ENCODE data around the gene MGAT5. TPM values are rescaled to one million over a fixed set of nuclear protein-coding genes. Genes with fewer than 3 reads are reported as not detected.
A peak's percentile ranks its signal among the peaks of the same experiment; 100 is the strongest.

The MGAT5 gene
- total RNA-seq, 2 experiments from 2014 or later, result 44.5 to 44.9 TPM

- H3K9me3 Mint-ChIP-seq, result no peaks in the 10 kb centered on the region
- no peak overlapping the region for H3K4me3 Mint-ChIP-seq
- no peaks in the 10 kb centered on the region for H3K27me3 Mint-ChIP-seq
- H3K36me3 Mint-ChIP-seq (ENCODE audit: low read depth), result peaks cover 5% of the 10 kb centered on the region
- no peak overlapping the region for H3K27ac Mint-ChIP-seq
- H3K4me1 Mint-ChIP-seq, result peaks cover 46% of the 10 kb centered on the region
- POLR2A ChIA-PET, result interaction anchor here (4.0 kb wide), 1 partner anchor 10 kb away, joined by 21 read pairs; no protein-coding TSS in a partner anchor
- CTCF ChIA-PET, result interaction anchor here (0.8 to 2.7 kb wide), 3 partner anchors 12 to 102 kb away, joined by 3 to 13 read pairs (median 3); no protein-coding TSS in a partner anchor
- DNase-seq, result no peak
These were observed 33.4 kb upstream of the MGAT5 start for GRCh38 chr2:134220344-134220974.

DNA sequence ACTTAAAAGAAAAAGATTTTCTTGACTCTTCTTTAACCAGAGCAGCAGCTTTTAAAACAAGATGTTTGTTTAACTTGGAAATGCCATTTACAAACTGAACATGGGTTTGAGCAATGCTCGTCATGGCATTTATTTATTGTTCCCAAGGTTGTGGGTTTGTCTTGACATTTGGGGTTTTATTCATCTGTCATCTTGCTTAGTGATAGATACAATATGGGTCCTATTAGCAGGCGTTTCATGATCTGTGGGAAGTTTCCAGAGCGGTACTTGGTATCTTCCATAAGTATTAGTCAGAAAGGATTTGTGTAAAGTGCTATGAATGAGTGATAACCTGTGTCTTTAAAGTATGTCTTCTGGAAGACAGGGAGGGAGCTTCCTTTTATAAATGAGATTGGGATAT is 29.9 kb upstream of the MGAT5 start:
- peaks cover 32% of the 10 kb centered on the region for H3K4me1 Mint-ChIP-seq
- ChIA-PET POLR2A (no interaction called here), CTCF (interaction anchor here (0.9 to 1.4 kb wide), 2 partner anchors 19 to 188 kb away, joined by 3 to 5 read pairs; no protein-coding TSS in a partner anchor)
- H3K27me3 Mint-ChIP-seq, result no peaks in the 10 kb centered on the region
- no peak overlapping the region for H3K27ac Mint-ChIP-seq
- DNase-seq, result no peak
- peaks cover 19% of the 10 kb centered on the region for H3K9me3 Mint-ChIP-seq
- H3K4me3 Mint-ChIP-seq, result no peak overlapping the region
- peaks cover 20% of the 10 kb centered on the region for H3K36me3 Mint-ChIP-seq (ENCODE audit: low read depth)

DNA sequence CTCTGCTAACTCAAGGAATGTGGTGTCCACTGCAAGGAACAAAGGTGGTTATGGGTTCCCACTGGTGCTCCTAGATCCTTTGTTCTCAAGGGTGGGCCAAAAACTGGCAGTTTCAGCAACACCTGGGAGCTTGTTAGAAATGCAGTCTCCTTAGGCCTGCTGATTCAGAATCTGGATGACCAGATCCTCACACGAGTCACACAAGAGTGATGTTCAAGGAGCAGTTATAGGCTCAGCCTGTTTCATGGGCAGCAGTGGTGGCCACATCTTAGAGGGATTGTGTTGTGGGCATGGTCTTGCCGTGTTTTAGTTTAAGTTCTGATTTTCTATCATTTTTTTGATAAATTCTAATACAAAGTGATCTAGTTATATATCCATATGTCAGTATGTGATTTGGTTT is 28.7 kb upstream of the MGAT5 start:
- Mint-ChIP-seq H3K27ac (no peak overlapping the region), H3K4me1 (peaks cover 26% of the 10 kb centered on the region), H3K36me3 (ENCODE audit: low read depth) (peaks cover 27% of the 10 kb centered on the region), H3K9me3 (peaks cover 24% of the 10 kb centered on the region), H3K27me3 (no peaks in the 10 kb centered on the region), H3K4me3 (no peak overlapping the region)
- CTCF ChIA-PET, result no interaction called here
- no peak for DNase-seq
- POLR2A ChIA-PET, result no interaction called here

GRCh38 chr2:134225841-134226240 is 28.0 kb upstream of the MGAT5 start:
- Mint-ChIP-seq H3K4me3 (no peak overlapping the region), H3K27ac (no peak overlapping the region), H3K36me3 (ENCODE audit: low read depth) (peaks cover 27% of the 10 kb centered on the region), H3K27me3 (no peaks in the 10 kb centered on the region), H3K4me1 (peaks cover 25% of the 10 kb centered on the region), H3K9me3 (peaks cover 24% of the 10 kb centered on the region)
- DNase-seq, result no peak
- ChIA-PET POLR2A (interaction anchor here (0.7 kb wide), 1 partner anchor 25 kb away, joined by 3 read pairs; no protein-coding TSS in a partner anchor), CTCF (no interaction called here)

DNA sequence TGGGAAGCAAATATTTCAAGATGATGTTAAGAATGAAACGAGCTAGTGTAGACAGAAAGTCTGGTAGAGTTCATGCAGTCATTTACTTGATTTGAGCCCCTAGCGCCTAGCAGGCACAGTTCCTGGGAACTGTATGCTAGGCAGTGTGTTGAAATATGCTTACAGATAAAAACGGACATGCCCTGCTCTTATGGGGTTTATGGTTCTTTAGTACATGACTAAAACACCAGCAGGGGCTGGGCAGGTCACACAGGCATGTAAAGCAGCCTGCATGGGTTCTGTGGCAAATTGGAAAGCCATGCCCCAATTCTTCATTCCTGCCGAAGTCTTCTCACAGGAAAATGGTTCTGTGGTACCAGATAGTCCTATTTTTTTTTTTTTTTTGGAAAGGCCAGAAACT is 27.3 kb upstream of the MGAT5 start:
- no peak overlapping the region for H3K4me3 Mint-ChIP-seq

DNA sequence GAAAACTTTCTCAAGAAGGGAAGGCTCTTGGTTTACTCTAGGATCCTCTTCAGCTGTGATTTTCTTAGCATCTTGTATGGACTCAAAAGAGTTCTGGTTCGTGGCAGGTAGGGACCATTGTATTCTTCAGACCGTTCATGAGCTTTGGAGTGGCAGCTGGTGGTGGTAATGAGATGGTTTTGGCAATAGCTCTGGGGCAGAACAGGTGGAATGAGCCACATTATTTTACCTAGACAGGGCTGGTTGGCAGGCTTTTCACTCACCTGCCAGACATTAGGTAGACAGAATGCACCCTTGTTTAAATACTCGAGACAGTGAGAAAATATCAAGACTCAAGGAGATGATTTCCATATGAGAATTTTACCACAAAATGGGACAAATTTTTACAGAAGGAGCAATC is 26.2 kb upstream of the MGAT5 start:
- DNase-seq, result no peak
- Mint-ChIP-seq H3K36me3 (ENCODE audit: low read depth) (peaks cover 31% of the 10 kb centered on the region), H3K27ac (no peak overlapping the region), H3K27me3 (no peaks in the 10 kb centered on the region), H3K4me3 (no peak overlapping the region), H3K4me1 (peaks cover 42% of the 10 kb centered on the region), H3K9me3 (peaks cover 24% of the 10 kb centered on the region)
- ChIA-PET CTCF (interaction anchor here (1.0 to 5.5 kb wide), 6 partner anchors 10 to 109 kb away, joined by 3 to 43 read pairs (median 6); no protein-coding TSS in a partner anchor), POLR2A (no interaction called here)

More for the DNA sequence above, 27.3 kb upstream of the MGAT5 start:
- Mint-ChIP-seq H3K27ac (no peak overlapping the region), H3K9me3 (peaks cover 24% of the 10 kb centered on the region), H3K27me3 (no peaks in the 10 kb centered on the region), H3K4me1 (peaks cover 32% of the 10 kb centered on the region), H3K36me3 (ENCODE audit: low read depth) (peaks cover 27% of the 10 kb centered on the region)
- POLR2A ChIA-PET, result interaction anchor here (0.7 kb wide), 1 partner anchor 24 kb away, joined by 3 read pairs; no protein-coding TSS in a partner anchor
- DNase-seq, result no peak
- CTCF ChIA-PET, result interaction anchor here (0.7 kb wide), 1 partner anchor 19 kb away, joined by 5 read pairs; no protein-coding TSS in a partner anchor

DNA sequence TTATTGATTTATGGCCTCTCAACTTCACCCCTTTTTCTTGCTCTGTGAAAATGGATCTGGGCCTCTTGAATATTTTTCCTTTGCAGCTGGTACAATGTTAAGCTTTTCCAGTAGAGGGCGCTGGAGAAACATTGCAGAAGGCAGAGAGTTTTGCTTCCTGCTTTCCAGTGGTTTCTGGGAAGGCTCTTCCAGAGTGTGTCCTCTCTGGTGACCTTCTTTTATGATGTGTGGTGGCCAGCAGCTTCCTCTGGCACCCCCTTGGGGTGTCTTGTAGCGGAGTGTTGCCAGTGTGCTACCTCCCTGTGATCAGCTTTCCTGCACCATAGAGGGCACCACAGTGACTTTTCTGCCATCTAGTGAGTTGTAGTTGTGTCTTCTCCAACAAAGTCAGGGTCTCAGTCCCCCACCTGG is 25.4 kb upstream of the MGAT5 start:
- ChIA-PET POLR2A (interaction anchor here (4.4 kb wide), 1 partner anchor 10 kb away, joined by 21 read pairs; no protein-coding TSS in a partner anchor), CTCF (interaction anchor here (0.7 to 5.5 kb wide), 14 partner anchors 10 to 224 kb away, joined by 3 to 43 read pairs (median 4); no protein-coding TSS in a partner anchor)
- no peaks in the 10 kb centered on the region for H3K27me3 Mint-ChIP-seq
- no peak for DNase-seq
- H3K27ac Mint-ChIP-seq, result no peak overlapping the region
- peaks cover 24% of the 10 kb centered on the region for H3K9me3 Mint-ChIP-seq
- H3K4me3 Mint-ChIP-seq, result no peak overlapping the region
- H3K36me3 Mint-ChIP-seq (ENCODE audit: low read depth), result peaks cover 31% of the 10 kb centered on the region
- H3K4me1 Mint-ChIP-seq, result peaks cover 51% of the 10 kb centered on the region

- POLR2A ChIA-PET, result interaction anchor here (4.4 kb wide), 1 partner anchor 11 kb away, joined by 21 read pairs; no protein-coding TSS in a partner anchor
- DNase-seq, result no peak
- Mint-ChIP-seq H3K36me3 (ENCODE audit: low read depth) (peaks cover 31% of the 10 kb centered on the region), H3K4me1 (peaks cover 61% of the 10 kb centered on the region), H3K4me3 (no peak overlapping the region), H3K27ac (no peak overlapping the region), H3K9me3 (peaks cover 24% of the 10 kb centered on the region), H3K27me3 (no peaks in the 10 kb centered on the region)
- CTCF ChIA-PET, result interaction anchor here (0.8 to 5.5 kb wide), 8 partner anchors 10 to 223 kb away, joined by 3 to 43 read pairs (median 4); no protein-coding TSS in a partner anchor
These were observed 24.3 kb upstream of the MGAT5 start for GRCh38 chr2:134229540-134229939.

GRCh38 chr2:134230885-134231284 is 23.0 kb upstream of the MGAT5 start:
- Mint-ChIP-seq H3K36me3 (ENCODE audit: low read depth) (peaks cover 34% of the 10 kb centered on the region), H3K27me3 (no peaks in the 10 kb centered on the region), H3K27ac (no peak overlapping the region), H3K4me1 (peaks cover 74% of the 10 kb centered on the region), H3K9me3 (peaks cover 24% of the 10 kb centered on the region), H3K4me3 (no peak overlapping the region)
- POLR2A ChIA-PET, result interaction anchor here (0.8 to 4.4 kb wide), 3 partner anchors 12 to 112 kb away, joined by 3 to 21 read pairs (median 7); partner anchors contain the start of gene MGAT5
- CTCF ChIA-PET, result interaction anchor here (2.0 to 5.5 kb wide), 5 partner anchors 13 to 181 kb away, joined by 6 to 43 read pairs (median 10); no protein-coding TSS in a partner anchor
- DNase-seq, result no peak

- ChIA-PET CTCF (interaction anchor here (1.2 to 5.5 kb wide), 6 partner anchors 13 to 180 kb away, joined by 4 to 43 read pairs (median 9); no protein-coding TSS in a partner anchor), POLR2A (interaction anchor here (0.8 to 4.4 kb wide), 5 partner anchors 13 to 112 kb away, joined by 3 to 21 read pairs (median 3); partner anchors contain the start of gene MGAT5)
- H3K27ac Mint-ChIP-seq, result peak overlapping the region; percentile 91
- peaks cover 77% of the 10 kb centered on the region for H3K4me1 Mint-ChIP-seq
- peaks cover 36% of the 10 kb centered on the region for H3K36me3 Mint-ChIP-seq (ENCODE audit: low read depth)
- no peak overlapping the region for H3K4me3 Mint-ChIP-seq
- DNase-seq, result no peak
- H3K9me3 Mint-ChIP-seq, result peaks cover 24% of the 10 kb centered on the region
- H3K27me3 Mint-ChIP-seq, result no peaks in the 10 kb centered on the region
These were observed 22.4 kb upstream of the MGAT5 start for GRCh38 chr2:134231301-134231964.

GRCh38 chr2:134231965-134232340 is 21.9 kb upstream of the MGAT5 start:
- H3K4me3 Mint-ChIP-seq, result no peak overlapping the region
- H3K9me3 Mint-ChIP-seq, result peaks cover 23% of the 10 kb centered on the region
- peak overlapping the region; percentile 91 for H3K27ac Mint-ChIP-seq
- ChIA-PET CTCF (interaction anchor here (1.2 to 5.5 kb wide), 5 partner anchors 12 to 113 kb away, joined by 4 to 43 read pairs (median 8); no protein-coding TSS in a partner anchor), POLR2A (interaction anchor here (1.2 to 4.4 kb wide), 4 partner anchors 14 to 113 kb away, joined by 3 to 21 read pairs (median 5); no protein-coding TSS in a partner anchor)
- no peaks in the 10 kb centered on the region for H3K27me3 Mint-ChIP-seq
- DNase-seq, result no peak
- peaks cover 40% of the 10 kb centered on the region for H3K36me3 Mint-ChIP-seq (ENCODE audit: low read depth)
- peaks cover 82% of the 10 kb centered on the region for H3K4me1 Mint-ChIP-seq

DNA sequence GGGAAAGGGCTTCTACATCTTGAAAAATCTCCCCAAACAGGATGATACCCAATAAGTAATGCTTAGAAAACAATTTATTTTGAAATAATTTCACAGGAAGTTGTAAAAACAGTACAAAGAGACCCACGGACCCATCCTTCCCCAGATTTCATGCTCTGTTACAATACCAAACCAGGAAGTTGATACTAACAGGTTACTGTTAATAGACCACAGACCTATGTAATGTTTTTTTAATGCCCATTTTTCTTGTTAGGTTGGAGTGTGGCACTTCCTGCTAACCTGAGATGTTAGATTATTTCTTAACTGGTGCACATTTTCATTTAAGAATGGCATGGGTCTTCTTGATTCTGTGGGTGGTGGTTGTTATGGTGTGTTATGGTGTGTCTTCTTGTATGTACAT is 21.4 kb upstream of the MGAT5 start:
- POLR2A ChIA-PET, result interaction anchor here (1.3 to 4.4 kb wide), 4 partner anchors 14 to 57 kb away, joined by 3 to 21 read pairs (median 5); no protein-coding TSS in a partner anchor
- peaks cover 20% of the 10 kb centered on the region for H3K9me3 Mint-ChIP-seq
- H3K27ac Mint-ChIP-seq, result peak overlapping the region; percentile 91
- H3K36me3 Mint-ChIP-seq (ENCODE audit: low read depth), result peaks cover 37% of the 10 kb centered on the region
- peak overlapping the region; percentile 22 for H3K4me3 Mint-ChIP-seq
- peaks cover 81% of the 10 kb centered on the region for H3K4me1 Mint-ChIP-seq
- H3K27me3 Mint-ChIP-seq, result no peaks in the 10 kb centered on the region
- no peak for DNase-seq
- CTCF ChIA-PET, result interaction anchor here (1.2 to 5.5 kb wide), 4 partner anchors 12 to 114 kb away, joined by 4 to 43 read pairs (median 9); no protein-coding TSS in a partner anchor

Measured in activated CD4-positive, alpha-beta memory T cell treated with anti-CD3 and anti-CD28 coated beads, Interleukin-2, amount 10 ng/mL, durations not matched to agents 7 days and 5 days (primary cell).